CD4-positive, alpha-beta T cell treated with Interleukin-12 subunit alpha and Interleukin-12 subunit beta, for 1 hour (primary cell): Measurements from ENCODE around the gene FAM3C.

Experiments used
- DNase-seq: peaks from one replicate; pipeline ENCODE4 v3.0.0-alpha.2; 2020

FAM3C gene

GRCh38 chr7:121410829-121411596 lies 14.9 kb upstream of the FAM3C start:
- no peak for DNase-seq

- no peak for DNase-seq
Observed at GRCh38 chr7:121406944-121407343, 10.8 kb upstream of the FAM3C start.

- DNase-seq: no peak
Observed at GRCh38 chr7:121406461-121406860, 10.4 kb upstream of the FAM3C start.

GRCh38 chr7:121404348-121404747 lies 8.2 kb upstream of the FAM3C start:
- no peak for DNase-seq

GRCh38 chr7:121402701-121403100 lies 6.6 kb upstream of the FAM3C start:
- DNase-seq: no peak

GRCh38 chr7:121401896-121402295 lies 5.8 kb upstream of the FAM3C start:
- no peak for DNase-seq

GRCh38 chr7:121398246-121398645 lies 2.1 kb upstream of the FAM3C start:
- DNase-seq: no peak

GRCh38 chr7:121397822-121398221 lies 1.7 kb upstream of the FAM3C start:
- DNase-seq: no peak

GRCh38 chr7:121397361-121397760 lies 1.3 kb upstream of the FAM3C start:
- DNase-seq: no peak

GRCh38 chr7:121395494-121395960 lies 581 bp downstream of the FAM3C start:
- peak; percentile 59 for DNase-seq

- no peak for DNase-seq
Observed at GRCh38 chr7:121394709-121395140, 1.4 kb downstream of the FAM3C start.

- DNase-seq: no peak
Observed at GRCh38 chr7:121393005-121393366, 3.1 kb downstream of the FAM3C start.

GRCh38 chr7:121392277-121393004 lies 3.7 kb downstream of the FAM3C start:
- DNase-seq: no peak

GRCh38 chr7:121391686-121392085 lies 4.4 kb downstream of the FAM3C start:
- no peak for DNase-seq

- DNase-seq: no peak
Observed at GRCh38 chr7:121390617-121391016, 5.5 kb downstream of the FAM3C start.

GRCh38 chr7:121390109-121390508 lies 6.0 kb downstream of the FAM3C start:
- no peak for DNase-seq

GRCh38 chr7:121388950-121389349 lies 7.2 kb downstream of the FAM3C start:
- no peak for DNase-seq

- DNase-seq: peak; percentile 20
Observed at GRCh38 chr7:121385800-121386179, 10.3 kb downstream of the FAM3C start.

GRCh38 chr7:121385056-121385799 lies 10.9 kb downstream of the FAM3C start:
- DNase-seq: no peak

GRCh38 chr7:121384265-121384664 lies 11.8 kb downstream of the FAM3C start:
- DNase-seq: no peak

GRCh38 chr7:121383235-121383910 lies 12.7 kb downstream of the FAM3C start:
- DNase-seq: no peak

GRCh38 chr7:121382473-121382872 lies 13.6 kb downstream of the FAM3C start:
- DNase-seq: no peak

GRCh38 chr7:121379930-121380329 lies 16.2 kb downstream of the FAM3C start:
- no peak for DNase-seq
